Gastroesophageal sphincter (tissue), 4 donors: ENCODE data around the gene KIF1A. TPM values are rescaled to one million over a fixed set of nuclear protein-coding genes. Genes with fewer than 3 reads are reported as not detected.
"Not testable (repeated sequence)": the region's sequence is repeated elsewhere in the genome, so short reads cannot be mapped to it uniquely, and the experiment has no call there.

Source experiments
- ATAC-seq: fragments of 150-250 bp; one replicate; pipeline ENCODE4 v1.9.1; 2016; ENCODE audit warnings: mild to moderate bottlenecking, moderate library complexity
- H3K27ac ChIP-seq, 4 donors: fragments of 200-600 bp; sonication (generic) in 3 of 4; 1 replicate in 3 of 4; 2 replicates in 1 of 4; pipeline ENCODE4 v1.5.1; 2016 to 2019
- H3K27me3 ChIP-seq: fragments of 200-600 bp; sonication (generic); one replicate; pipeline ENCODE4 v1.5.1; 2019
- H3K36me3 ChIP-seq, 2 donors: fragments of 200-600 bp; sonication (generic); one replicate each; pipeline ENCODE4 v1.5.1; 2019; ENCODE audit warnings: control low read depth in 1 of 2
- H3K4me1 ChIP-seq, 3 donors: fragments of 200-600 bp; sonication (generic); 1 replicate in 2 of 3; 2 replicates in 1 of 3; pipeline ENCODE4 v1.5.1; 2016 to 2019; ENCODE audit warnings: control low read depth in 2 of 3
- H3K4me3 ChIP-seq, 2 donors: fragments of 200-600 bp; sonication (generic); one replicate each; pipeline ENCODE4 v1.5.1; 2019; ENCODE audit warnings: mild to moderate bottlenecking in 1 of 2, moderate library complexity in 1 of 2
- H3K9me3 ChIP-seq, 3 donors: fragments of 200-600 bp; sonication (generic); one replicate each; pipeline ENCODE4 v1.5.1; 2017 to 2019; ENCODE audit warnings: control low read depth in 2 of 3
- CTCF ChIP-seq, 4 experiments: fragments of 200-600 bp in 2 of 4; fragments of 450-650 bp in 2 of 4; sonication (generic) in 1 of 4; IDR thresholded peaks; one replicate each; pipeline ENCODE4 v1.5.1; 2017 to 2019; ENCODE audit warnings: antibody characterized with exemption in 4 of 4, mild to moderate bottlenecking in 2 of 4, moderate library complexity in 2 of 4
- EP300 ChIP-seq: sonication (generic); formaldehyde crosslinking; IDR thresholded peaks from one replicate; pipeline ENCODE4 v1.6.1; 2017; ENCODE audit warnings: antibody characterized with exemption, mild to moderate bottlenecking
- POLR2A ChIP-seq, 2 donors: fragments of 450-650 bp; IDR thresholded peaks; one replicate each; pipeline ENCODE4 v1.6.1; 2017; ENCODE audit warnings: antibody characterized with exemption in 2 of 2, mild to moderate bottlenecking in 2 of 2, moderate library complexity in 1 of 2
- POLR2AphosphoS5 ChIP-seq: sonication (generic); formaldehyde crosslinking; IDR thresholded peaks from one replicate; pipeline ENCODE4 v1.6.1; 2017; ENCODE audit warnings: antibody characterized with exemption
- whole genome bisulfite sequencing, 2 donors: methylation state at CpG; one replicate each; pipeline ENCODE4 v1.1.5; 2018; ENCODE audit warnings: low coverage in 1 of 2; 5-methylcytosine and 5-hydroxymethylcytosine counted together
- total RNA-seq, 4 donors: library from RNA; depleted of rRNA; stranded (reverse); fragments of >200 nt; gene quantifications; one replicate each; pipeline ENCODE4 v1.1.0, GENCODE V29; 2016

Gene KIF1A
- total RNA-seq, 4 donors from 2014 or later, result 0.62 to 2.3 (median 1.6) TPM

GRCh38 chr2:240678043-240678442 lies 142.0 kb downstream of the KIF1A start:
- H3K4me1 ChIP-seq, H3K27ac ChIP-seq, ATAC-seq, H3K4me3 ChIP-seq, H3K9me3 ChIP-seq, H3K36me3 ChIP-seq: not testable (repeated sequence)
- no CpG with 5 or more reads among the region's 14 CpGs for WGBS, 2 donors
- peaks cover 13% of the 10 kb centered on the region for H3K27me3 ChIP-seq

GRCh38 chr2:240675345-240675744 lies 144.7 kb downstream of the KIF1A start:
- H3K9me3 ChIP-seq, H3K4me1 ChIP-seq, H3K36me3 ChIP-seq, H3K4me3 ChIP-seq, H3K27ac ChIP-seq: not testable (repeated sequence)
- peak; percentile 61 for ATAC-seq
- whole genome bisulfite sequencing, 2 donors, result no CpG with 5 or more reads among the region's 24 CpGs
- peaks cover 40% of the 10 kb centered on the region for H3K27me3 ChIP-seq

- H3K9me3 ChIP-seq, ATAC-seq, H3K36me3 ChIP-seq, H3K4me1 ChIP-seq, H3K4me3 ChIP-seq, H3K27ac ChIP-seq: not testable (repeated sequence)
- WGBS, 2 donors, result 14 to 44% methylated on average over 1 to 3 of the region's 16 CpGs
- peaks cover 41% of the 10 kb centered on the region for H3K27me3 ChIP-seq
Measured at GRCh38 chr2:240674461-240675184, 145.4 kb downstream of the KIF1A start.

GRCh38 chr2:240672701-240673190 lies 147.3 kb downstream of the KIF1A start:
- no peak for TF ChIP-seq EP300
- TF ChIP-seq POLR2AphosphoS5, result no peak
- no peak for TF ChIP-seq POLR2A (IDR thresholded peaks at IDR 0.05)
- no peak for TF ChIP-seq CTCF (IDR thresholded peaks at IDR 0.05)
- H3K36me3 ChIP-seq, result no peaks in the 10 kb centered on the region
- WGBS, 2 donors, result no CpG with 5 or more reads among the region's 55 CpGs
- no peak for ATAC-seq
- H3K9me3 ChIP-seq, result no peaks in the 10 kb centered on the region
- H3K4me1 ChIP-seq, result peaks cover 0 to 7% (median 0%) of the 10 kb centered on the region in 3 donors
- peaks cover 41% of the 10 kb centered on the region for H3K27me3 ChIP-seq
- H3K4me3 ChIP-seq, result no peak overlapping the region
- no peak overlapping the region for H3K27ac ChIP-seq

GRCh38 chr2:240672076-240672700 lies 147.8 kb downstream of the KIF1A start:
- ATAC-seq, result no peak
- Histone ChIP-seq H3K27me3 (peaks cover 46% of the 10 kb centered on the region), H3K36me3 (no peaks in the 10 kb centered on the region), H3K4me1 (peaks cover 0 to 7% (median 0%) of the 10 kb centered on the region in 3 donors), H3K27ac (no peak overlapping the region), H3K9me3 (no peaks in the 10 kb centered on the region), H3K4me3 (no peak overlapping the region)
- TF ChIP-seq POLR2A (IDR thresholded peaks at IDR 0.05), result no peak
- TF ChIP-seq POLR2AphosphoS5, result no peak
- no peak for TF ChIP-seq CTCF (IDR thresholded peaks at IDR 0.05)
- 60 to 76% methylated on average over 2 to 8 of the region's 46 CpGs for WGBS, 2 donors

- TF ChIP-seq EP300, result no peak
- no peak for TF ChIP-seq POLR2A (IDR thresholded peaks at IDR 0.05)
- TF ChIP-seq POLR2AphosphoS5, result no peak
- no peak for TF ChIP-seq CTCF (IDR thresholded peaks at IDR 0.05)
- no peaks in the 10 kb centered on the region for H3K9me3 ChIP-seq
- H3K4me3 ChIP-seq, result no peak overlapping the region
- ATAC-seq, result no peak
- peaks cover 0 to 7% (median 0%) of the 10 kb centered on the region in 3 donors for H3K4me1 ChIP-seq
- H3K27me3 ChIP-seq, result peaks cover 57% of the 10 kb centered on the region
- 69 to 73% methylated on average over 3 to 4 of the region's 4 CpGs for WGBS, 2 donors
- H3K27ac ChIP-seq, result no peak overlapping the region
- H3K36me3 ChIP-seq, result no peaks in the 10 kb centered on the region
Measured at GRCh38 chr2:240670950-240671349, 149.1 kb downstream of the KIF1A start.
